Urothelium cell line (cell line): Measurements from ENCODE around the gene SLC19A2.

ENCODE experiments used
- DNase-seq: peaks from one replicate; pipeline ENCODE4 v3.0.0; 2011; ENCODE audit warnings: low spot score, mixed read lengths
- FAIRE-seq: peaks from 2 replicates; lab custom pipeline; 2011; peaks lifted over from hg19 to GRCh38; lab: Jason Lieb, UNC

SLC19A2 gene

DNA sequence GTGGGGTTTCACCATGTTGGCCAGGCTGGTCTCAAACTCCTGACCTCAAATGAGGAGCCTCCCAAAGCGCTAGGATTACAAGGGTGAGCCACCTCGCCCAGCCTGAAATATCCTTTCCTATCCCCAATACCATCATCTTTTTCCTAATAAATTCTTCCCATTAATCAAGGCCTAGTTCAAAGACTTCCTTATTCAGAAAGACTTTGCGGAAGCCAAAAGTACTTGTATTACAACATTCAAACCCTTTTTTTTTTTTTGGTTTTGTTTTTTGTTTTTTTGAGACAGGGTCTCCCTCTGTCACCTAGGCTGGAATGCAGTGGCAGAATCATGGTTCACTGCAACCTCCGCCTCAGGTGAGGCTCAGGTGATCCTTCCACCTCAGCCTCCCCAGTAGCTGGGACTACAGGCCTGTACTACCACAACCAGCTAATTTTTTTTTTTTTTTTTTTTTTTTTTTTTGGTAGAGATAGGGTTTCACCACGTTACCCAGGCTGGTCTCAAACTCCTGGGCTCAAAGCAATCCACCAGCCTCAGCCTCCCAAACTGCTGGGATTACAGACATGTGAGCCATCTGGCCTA lies 7.6 kb downstream of the SLC19A2 start:
- DNase-seq (no peak), FAIRE-seq (no peak)

DNA sequence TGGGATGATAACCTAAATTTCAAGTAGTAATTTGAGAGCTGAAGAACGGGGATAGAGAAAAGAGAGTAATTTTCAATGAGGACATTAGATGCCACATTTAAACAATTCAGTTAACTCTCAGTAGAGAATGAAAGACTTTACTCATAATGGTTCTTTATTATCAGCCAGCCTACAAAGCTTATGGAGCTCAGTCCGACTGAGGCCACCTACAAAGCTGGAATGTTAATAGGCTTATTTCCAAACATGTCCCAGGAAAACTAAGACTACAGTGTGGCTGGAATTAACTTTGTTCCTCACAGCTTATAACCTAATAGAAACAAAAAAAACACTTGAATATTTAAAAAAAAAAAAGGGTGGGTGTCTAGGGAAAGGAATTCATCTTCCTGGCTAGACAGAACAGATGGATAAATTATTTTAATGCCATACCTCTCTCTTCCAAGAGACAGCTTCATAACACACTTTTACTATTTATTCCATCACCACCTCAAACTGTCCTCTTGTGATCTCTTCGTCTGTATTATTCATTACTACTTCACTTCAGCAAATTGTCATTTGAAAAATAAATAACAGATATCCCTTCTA lies 9.8 kb downstream of the SLC19A2 start:
- no peak for DNase-seq
- no peak for FAIRE-seq

DNA sequence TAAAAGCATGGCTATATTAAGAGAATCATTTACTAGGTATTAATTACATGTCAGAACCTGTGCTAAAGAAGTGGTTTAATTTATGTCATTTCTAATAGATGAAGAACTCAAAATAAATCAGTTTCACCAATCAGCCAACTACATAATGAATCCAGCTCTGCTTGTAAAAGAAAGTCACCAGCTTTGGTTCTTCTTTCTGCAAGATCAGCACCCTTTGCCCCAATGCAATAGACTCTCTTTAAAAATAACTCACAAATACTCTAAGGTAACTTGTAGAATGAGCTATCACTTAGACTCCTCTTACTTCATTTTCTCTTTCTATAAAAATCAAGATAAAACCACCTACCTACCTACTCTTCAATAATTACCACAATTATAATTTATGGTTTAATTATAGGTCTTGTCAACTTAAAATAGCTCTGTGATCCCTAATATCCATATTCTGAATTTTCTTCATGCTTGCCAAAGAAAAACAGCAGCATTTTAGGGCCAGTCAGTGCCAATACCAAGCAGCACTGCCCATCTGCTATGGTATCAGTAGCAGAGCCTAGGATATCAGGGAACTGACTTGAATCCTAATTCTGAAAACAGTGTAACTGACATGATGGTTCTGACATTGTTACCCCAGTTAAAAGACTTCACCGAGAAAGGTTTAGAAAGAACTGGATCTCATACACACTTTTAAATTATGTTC lies 11.3 kb downstream of the SLC19A2 start:
- no peak for FAIRE-seq
- no peak for DNase-seq

DNA sequence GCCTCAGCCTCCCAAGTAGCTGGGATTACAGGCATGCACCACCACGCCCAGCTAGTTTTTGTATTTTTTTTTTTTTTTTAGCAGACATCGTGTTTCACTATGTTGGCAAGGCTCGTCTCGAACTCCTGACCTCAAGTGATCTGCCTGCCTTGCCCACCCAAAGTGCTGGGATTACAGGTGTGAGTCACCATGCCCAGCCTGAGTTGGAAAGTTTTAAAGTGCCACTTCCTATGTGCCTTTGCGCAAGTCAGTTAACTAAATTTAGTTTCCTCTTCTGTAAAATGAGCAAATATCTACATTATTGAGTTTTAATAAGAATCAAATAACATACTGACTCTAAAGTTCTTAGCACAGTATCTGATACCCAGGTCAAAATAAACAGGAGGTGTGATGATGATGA lies 12.4 kb downstream of the SLC19A2 start:
- FAIRE-seq (no peak), DNase-seq (no peak)

DNA sequence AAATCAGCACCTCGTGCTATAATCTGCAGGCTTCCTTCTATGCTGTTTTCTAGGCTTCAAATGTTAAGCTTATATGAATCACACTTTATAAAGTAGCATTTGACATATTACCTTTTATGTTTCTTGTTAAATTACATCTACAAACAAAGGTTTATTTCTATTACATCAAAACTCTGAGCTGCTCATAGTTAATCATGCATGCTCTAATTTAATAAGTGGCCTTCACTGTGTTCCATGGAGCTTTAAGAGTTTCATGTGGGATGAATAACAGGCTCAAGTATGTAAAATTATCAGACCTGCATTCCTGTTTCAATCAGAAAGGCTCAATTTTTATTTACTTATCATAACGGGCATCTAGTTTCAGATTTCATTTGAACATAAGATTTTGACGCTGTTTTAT lies 13.0 kb downstream of the SLC19A2 start:
- FAIRE-seq (no peak), DNase-seq (no peak)

DNA sequence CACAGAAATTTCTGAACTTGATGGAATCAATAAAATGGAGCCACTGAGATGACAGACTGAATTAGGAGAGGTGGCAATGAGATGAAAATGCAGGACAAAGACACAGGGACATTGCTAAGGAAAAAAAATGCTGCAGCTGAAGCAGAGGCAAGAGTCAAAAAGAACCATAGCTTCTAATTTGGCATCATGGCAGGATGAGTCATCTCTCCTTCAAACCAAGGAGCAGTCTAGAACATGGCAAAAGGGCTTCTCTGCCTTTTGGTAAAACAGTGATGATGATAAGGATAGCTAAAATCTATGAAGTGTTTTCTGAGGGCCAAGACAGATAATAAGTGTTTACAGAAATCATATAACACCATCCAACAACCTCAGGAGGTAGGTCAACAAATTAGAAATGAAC lies 16.8 kb downstream of the SLC19A2 start:
- no peak for DNase-seq
- FAIRE-seq: no peak

DNA sequence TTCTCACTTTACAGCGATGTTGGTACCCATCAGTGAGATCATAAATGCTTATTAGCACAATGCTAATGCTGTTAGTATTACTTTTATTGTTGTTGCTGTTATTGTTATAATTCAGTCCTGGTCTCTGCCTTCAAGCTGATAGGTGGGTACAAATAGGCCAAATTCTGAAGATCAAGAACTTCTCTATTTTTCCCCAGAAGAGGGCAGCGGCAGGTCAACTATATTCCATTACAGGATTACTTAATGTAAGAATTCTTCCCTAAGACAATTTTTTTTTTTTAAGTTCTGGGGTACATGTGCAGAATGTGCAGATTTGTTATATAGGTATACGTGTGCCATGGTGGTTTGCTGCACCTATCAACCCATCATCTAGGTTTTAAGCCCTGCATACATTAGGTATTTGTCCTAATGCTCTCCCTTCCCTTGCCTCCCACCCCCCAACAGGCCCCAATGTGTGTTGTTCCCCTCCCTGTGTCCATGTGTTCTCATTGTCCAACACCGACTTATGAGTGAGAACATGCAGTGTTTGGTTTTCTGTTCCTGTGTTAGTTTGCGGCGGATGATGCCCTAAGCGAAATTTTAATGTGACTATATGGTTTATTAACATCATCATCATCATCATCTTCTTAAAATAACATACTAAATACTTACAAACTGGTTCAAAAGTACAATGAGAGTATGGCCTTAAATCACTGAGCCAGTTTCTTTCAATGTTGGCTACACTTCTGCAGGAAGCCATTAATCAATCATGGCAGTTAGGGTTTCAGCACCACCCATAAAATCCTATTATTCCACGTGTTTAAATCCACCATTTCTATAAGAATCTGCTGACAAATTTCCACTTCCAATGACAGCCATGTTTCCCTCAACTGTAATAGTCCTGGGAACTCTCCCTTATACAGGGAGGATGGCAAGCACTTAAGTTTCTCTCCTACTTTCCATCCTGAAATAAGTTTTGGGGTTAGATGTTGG lies 19.2 kb downstream of the SLC19A2 start:
- DNase-seq (no peak), FAIRE-seq (no peak)

DNA sequence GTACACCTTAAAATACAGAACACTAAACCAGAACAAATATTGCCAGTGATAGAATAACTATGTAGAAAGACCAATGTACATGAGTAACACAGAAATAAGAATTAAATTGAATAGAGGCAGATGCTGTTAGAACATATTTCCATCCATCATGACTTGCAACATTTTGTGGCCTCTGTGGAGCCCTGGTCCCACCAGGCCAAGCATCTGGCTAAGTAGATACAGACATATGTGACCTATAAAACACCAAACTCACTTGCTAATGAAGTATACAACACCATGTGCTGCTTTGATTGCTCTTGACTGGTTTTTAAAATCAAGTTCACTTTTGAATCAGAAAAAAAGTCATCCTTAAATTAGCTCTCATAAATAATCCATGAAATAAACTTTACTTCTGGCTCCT lies 20.5 kb downstream of the SLC19A2 start:
- DNase-seq (no peak), FAIRE-seq (no peak)

DNA sequence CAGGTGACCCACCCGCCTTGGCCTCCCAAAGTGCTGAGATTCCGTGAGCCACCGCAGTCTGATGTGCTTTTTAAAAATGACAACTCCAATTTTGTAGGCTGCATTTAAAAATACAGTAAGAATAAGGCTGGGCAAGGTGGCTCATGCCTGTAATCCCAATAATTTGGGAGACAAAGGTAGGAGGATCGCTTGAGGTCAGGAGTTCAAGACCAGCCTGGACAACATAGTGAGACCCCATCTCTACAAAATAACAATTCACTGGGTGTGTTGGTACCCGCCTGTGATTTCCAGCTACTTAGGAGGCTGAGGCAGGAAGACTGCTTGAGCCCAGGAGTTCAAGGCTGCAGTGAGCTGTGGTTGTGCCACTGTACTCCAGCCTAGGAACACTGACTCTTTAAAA lies 23.4 kb downstream of the SLC19A2 start:
- no peak for FAIRE-seq

DNA sequence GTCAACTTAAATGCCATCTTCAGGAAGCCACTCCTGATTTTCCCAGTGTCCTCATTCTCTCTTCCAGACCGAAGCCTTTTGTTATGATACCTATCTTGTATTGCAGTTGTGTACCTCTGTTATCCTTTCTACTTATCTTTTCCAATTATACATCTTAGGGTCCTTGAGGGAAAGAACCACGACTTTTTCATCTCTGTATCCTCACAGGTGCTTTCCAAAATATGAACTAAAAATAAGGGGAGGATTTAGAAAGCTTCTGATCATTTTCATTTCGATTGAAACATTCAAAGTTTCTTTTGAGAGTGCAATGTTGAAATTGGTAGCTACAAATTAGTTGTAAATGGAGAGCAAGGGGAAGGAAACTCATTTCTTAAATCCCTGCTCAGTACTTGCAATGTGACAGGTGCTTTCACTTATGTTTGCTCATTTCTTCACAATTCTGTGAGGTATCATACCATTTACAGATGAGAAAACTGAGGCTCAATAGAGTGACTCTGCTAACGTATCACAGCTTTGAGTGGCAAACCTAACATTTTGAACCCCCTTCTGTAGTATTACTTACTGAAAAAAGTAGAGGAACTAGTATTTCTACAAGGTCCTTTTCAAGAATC lies 24.2 kb downstream of the SLC19A2 start:
- FAIRE-seq (no peak), DNase-seq (no peak)

More for the DNA sequence above, 23.4 kb downstream of the SLC19A2 start:
- DNase-seq: no peak

DNA sequence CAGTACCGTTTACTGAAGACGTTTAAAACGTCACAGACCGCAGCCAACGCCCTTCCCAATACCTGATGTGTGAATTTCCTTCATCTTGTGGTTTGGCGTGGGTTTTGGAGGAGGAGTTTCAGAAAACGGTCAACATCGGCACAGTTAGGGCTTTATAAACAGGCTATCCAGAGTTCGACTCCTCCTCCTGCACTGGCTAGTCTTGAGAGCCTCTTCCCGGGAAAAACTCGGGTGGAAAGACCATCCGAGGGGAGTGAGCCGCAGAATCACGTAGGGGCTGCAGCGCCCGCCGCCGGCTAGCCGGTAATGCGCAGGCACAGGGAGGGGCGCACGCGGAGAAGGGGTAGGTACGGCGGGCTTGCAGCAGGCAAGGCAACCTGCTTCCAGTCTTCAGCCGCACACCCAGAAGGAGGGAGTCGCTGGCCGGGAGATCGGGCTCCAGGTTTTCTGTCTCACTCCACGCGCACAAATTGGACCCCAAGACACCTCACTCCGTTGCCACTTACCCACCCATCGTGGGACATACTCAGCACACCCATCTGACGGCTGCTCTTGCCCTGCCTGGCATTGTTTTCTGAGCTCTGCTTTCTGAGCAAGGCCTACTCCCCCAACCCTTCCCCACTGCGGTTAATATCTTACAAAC lies 25.4 kb downstream of the SLC19A2 start:
- no peak for DNase-seq

DNA sequence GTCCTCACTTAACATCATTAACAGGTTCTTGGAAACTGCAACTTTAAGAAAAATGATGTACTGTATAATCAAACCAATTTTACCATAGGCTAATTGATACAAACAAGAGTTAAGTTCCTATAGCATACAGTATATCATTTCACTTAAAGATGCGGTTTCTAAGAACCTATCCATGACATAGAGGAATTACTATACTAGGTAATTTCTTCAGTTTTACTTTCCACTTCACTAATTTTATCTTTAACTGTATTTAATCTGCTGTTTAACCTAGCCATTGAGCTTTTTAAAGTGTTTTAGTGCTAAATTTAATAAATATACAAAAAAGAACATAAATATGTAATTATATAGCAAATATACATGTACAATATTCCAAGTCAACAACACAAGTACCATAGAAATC lies 28.3 kb downstream of the SLC19A2 start:
- FAIRE-seq (no peak), DNase-seq (no peak)

More for the DNA sequence above, 25.4 kb downstream of the SLC19A2 start:
- no peak for FAIRE-seq

DNA sequence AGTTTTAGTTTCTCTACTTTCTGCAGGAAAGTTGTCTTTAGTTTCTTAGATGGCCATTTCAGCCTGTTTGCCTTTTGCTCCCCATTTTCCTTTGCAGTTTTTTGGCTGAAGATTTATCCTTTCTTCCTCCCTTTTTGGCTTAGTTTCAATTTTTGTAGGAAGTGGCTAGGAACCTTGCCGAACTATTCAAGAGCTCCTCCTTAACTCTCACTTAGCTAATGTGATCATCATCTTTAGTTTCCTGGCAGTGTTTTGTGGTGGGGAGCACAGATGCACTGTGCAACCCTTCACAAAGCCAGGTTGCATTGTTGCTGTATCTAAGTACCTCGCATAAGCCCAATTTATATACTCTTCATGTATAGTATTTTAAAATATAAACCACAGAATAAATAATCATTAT lies 29.7 kb downstream of the SLC19A2 start:
- no peak for DNase-seq
- FAIRE-seq: no peak

DNA sequence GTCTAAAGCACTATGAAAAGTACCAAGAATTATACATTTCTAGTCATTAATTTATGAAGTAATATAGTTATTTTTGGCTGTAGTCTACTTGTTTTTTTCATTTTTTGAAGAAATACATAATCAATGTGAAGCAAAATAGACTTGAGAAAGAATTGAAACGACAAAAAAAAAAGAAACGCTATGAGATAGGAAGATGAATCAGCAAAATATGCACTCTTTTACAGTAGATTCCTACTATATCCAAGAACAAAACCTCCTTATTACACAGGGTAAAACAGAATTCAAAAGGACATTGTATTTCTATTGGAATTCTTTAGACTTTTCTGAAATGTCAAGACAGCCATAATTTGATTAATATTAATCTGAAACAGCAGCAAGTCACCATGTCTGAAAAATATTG lies 32.8 kb downstream of the SLC19A2 start:
- no peak for DNase-seq

DNA sequence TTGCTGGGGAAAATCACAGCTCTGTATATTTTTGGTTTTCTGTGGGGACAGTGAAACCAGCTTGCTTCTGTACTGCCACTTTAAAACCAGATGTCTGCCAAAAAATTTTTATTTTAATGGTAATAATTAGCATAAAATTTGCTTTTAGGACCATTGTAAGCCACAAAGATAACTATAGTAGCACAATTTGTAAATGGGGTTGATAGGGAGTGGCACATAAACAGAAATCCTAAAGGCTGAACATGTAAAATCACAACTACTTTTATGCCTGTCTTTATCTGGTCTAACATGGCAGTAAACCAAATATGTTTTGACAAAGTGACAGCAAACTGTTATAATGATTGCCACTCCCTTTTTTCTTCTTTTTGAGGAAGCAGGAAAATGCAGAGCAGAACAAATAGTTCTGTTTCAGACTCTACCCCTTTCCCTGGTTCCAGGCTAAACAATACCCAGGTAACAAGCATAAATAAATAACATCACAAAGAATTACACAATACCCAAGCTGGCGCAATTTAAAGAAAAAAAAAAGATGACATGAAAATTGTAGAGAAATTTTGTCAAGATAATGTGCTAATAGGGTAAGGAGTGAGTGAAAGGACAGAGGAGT lies 34.4 kb downstream of the SLC19A2 start:
- DNase-seq: no peak
- no peak for FAIRE-seq

More for the DNA sequence above, 32.8 kb downstream of the SLC19A2 start:
- no peak for FAIRE-seq

DNA sequence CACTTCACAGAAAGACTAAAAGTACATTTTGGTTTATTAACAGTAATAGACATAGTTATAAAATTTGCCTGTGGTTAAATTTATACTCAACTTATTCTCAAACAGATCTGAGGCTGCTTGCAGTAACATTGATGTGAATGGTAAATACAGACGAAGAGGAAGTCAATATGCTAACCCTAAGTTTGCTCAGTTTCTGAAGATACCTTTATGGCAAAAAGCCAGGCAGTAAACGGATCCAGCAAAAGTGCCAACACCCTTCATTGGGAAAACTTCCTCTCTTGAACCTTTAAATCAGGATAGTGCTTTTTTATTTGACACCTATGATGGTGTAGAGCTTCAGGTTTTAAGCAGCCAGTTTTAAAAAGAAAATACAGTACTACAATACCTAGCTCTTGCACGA lies 41.8 kb downstream of the SLC19A2 start:
- no peak for DNase-seq
- FAIRE-seq: no peak

DNA sequence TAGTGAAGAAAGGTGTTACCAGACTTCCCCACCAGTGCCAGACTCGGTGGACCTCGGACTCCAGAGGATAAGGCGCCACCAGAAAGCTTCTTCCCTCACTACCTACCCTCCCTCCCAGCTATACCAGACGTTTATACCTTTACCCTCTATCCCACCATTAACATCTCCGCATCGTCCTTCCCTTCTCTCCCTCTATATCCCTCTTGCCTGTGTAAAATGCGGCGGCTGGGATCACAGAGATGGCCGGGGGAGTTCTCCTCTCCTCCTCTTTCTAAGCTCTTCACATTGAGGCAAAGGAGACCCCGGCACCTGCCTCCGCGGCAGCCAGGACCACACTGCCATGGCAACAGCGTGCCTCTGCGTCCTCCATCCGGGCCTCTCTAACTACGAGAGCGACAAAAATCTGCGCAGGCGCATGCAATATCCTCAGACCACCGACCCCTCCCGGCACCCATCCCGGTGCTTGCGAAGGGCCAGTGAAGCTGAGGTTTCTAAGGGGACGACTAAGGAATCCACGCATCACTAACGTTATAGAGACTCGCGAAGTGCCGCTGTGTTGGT lies 58.6 kb downstream of the SLC19A2 start, which contains the start of gene CCDC181:
Gene CCDC181 (minus strand): TSS at position 394 of the 561 bp plus-strand sequence. CDS start 2,547 bp downstream, outside the sequence.
- no peak for FAIRE-seq

DNA sequence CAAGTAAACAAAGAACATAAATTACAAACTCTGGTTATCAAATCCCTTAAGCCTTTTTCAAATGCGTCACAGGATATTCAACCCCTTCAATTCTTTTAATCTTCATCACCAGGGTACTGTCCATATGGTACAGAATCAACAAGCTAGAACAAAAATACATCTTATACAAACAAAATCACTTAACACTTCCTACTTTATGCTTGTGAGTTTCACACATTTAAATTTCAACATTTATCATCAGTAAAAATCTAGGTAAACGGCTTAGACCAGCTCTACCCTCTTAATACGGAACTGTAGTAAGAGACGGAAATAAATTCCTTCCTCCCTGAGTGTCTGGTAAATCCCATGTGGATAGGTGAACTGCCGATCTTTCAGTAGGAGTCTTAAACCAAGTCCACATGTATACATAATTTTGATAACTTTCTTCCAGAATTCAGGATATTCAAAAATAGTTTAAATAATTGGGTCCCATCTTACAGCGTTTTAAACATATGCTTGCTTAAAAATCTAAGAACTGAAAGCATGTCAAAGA lies 59.5 kb downstream of the SLC19A2 start:
- DNase-seq: no peak
- no peak for FAIRE-seq

More for the DNA sequence above, 58.6 kb downstream of the SLC19A2 start, which contains the start of gene CCDC181:
- DNase-seq: peak; percentile 92

DNA sequence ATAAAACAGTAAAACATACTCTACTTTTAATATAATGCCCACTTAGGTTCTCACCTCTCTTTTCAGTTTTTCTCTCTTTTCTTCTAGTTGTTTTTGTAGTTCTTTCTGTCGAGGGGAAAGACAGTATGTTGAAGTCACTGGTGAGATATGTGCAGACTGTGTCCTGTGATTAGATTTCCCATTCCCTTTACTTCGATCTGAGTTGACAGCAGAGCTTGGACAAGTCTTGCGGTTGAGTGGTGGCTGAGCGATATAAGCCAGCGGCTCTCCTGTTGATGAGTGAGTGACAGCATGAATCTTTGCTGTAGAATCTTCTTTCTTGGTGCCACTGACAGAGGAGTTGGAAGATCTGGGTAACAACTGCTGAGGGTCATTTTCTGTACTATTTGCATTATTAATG lies 64.4 kb downstream of the SLC19A2 start:
- DNase-seq (no peak), FAIRE-seq (no peak)
